CMK (cell line): ENCODE results near the gene OR52N2.

Source experiments
- DNase-seq: peaks from one replicate; pipeline ENCODE4 v3.0.0-alpha.2; 2010; ENCODE audit warnings: low read depth

The OR52N2 gene

GRCh38 chr11:5808500-5809121, at the start of gene OR52N2:
TSS of gene OR52N2 (plus strand) at chr11:5808924. CDS start at chr11:5820336, 11,412 bp downstream.
- peak; percentile 11 for DNase-seq

- no peak for DNase-seq
These were observed 41.7 kb upstream of the OR52N2 start for GRCh38 chr11:5767056-5767455.

- DNase-seq: no peak
These were observed 25.5 kb upstream of the OR52N2 start, which contains the start of gene OR52N5 for GRCh38 chr11:5783255-5783654. TSS of gene OR52N5 (minus strand) at chr11:5783355. CDS start at chr11:5778634, 4,721 bp downstream.

GRCh38 chr11:5791165-5791564, 17.6 kb upstream of the OR52N2 start, which contains the start of gene OR52N1:
TSS of gene OR52N1 (minus strand) at chr11:5791265. CDS start at chr11:5788816, 2,449 bp downstream.
- DNase-seq: no peak

GRCh38 chr11:5796541-5796940, 12.2 kb upstream of the OR52N2 start:
- no peak for DNase-seq

GRCh38 chr11:5803982-5804381, 4.7 kb upstream of the OR52N2 start:
- DNase-seq: no peak

- DNase-seq: no peak
These were observed 1.1 kb upstream of the OR52N2 start for GRCh38 chr11:5807580-5807979.

GRCh38 chr11:5809122-5809519, 397 bp downstream of the OR52N2 start:
- DNase-seq: no peak

- DNase-seq: peak; percentile 45
These were observed 1.4 kb downstream of the OR52N2 start for GRCh38 chr11:5809905-5810795.

GRCh38 chr11:5815534-5815933, 6.8 kb downstream of the OR52N2 start:
- DNase-seq: no peak

GRCh38 chr11:5818245-5818886, 9.6 kb downstream of the OR52N2 start:
- no peak for DNase-seq

- no peak for DNase-seq
These were observed 22.6 kb downstream of the OR52N2 start for GRCh38 chr11:5831196-5831829.

GRCh38 chr11:5833446-5833845, 24.7 kb downstream of the OR52N2 start:
- DNase-seq: no peak

GRCh38 chr11:5837695-5838094, 29.0 kb downstream of the OR52N2 start:
- no peak for DNase-seq

GRCh38 chr11:5841797-5842196, 33.1 kb downstream of the OR52N2 start, which contains the start of gene OR52E6:
TSS of gene OR52E6 (minus strand) at chr11:5841897. CDS start at chr11:5841897, 0 bp downstream.
- no peak for DNase-seq

GRCh38 chr11:5846701-5847100, 38.0 kb downstream of the OR52N2 start:
- no peak for DNase-seq

- peak; percentile 49 for DNase-seq
These were observed 39.0 kb downstream of the OR52N2 start for GRCh38 chr11:5847711-5848110.

- no peak for DNase-seq
These were observed 42.3 kb downstream of the OR52N2 start for GRCh38 chr11:5851002-5851401.

- DNase-seq: no peak
These were observed 48.9 kb downstream of the OR52N2 start, which contains the start of gene OR52E8 for GRCh38 chr11:5857590-5857989. TSS of gene OR52E8 (minus strand) at chr11:5857690. CDS start at chr11:5857690, 0 bp downstream.

GRCh38 chr11:5865826-5866225, 57.1 kb downstream of the OR52N2 start:
- DNase-seq: no peak
